ENCODE measurements around the gene CLASP1.
"Not testable (repeated sequence)": the region's sequence is repeated elsewhere in the genome, so short reads cannot be mapped to it uniquely, and the experiment has no call there.

Gene CLASP1

GRCh38 chr2:121297866-121298265, 351.4 kb downstream of the CLASP1 start:
- in situ Hi-C loops (cut with MboI; ENCODE audit: low sequenced_read_pairs), result not testable (repeated sequence)

GRCh38 chr2:121297217-121297830, 351.9 kb downstream of the CLASP1 start:
- in situ Hi-C loops (cut with MboI; ENCODE audit: low sequenced_read_pairs), result no loop called here

- in situ Hi-C loops (cut with MboI; ENCODE audit: low sequenced_read_pairs), result no loop called here
Measured at GRCh38 chr2:121295911-121296650, 353.2 kb downstream of the CLASP1 start.

- in situ Hi-C loops (cut with MboI; ENCODE audit: low sequenced_read_pairs), result no loop called here
Measured at GRCh38 chr2:121294881-121295840, 354.1 kb downstream of the CLASP1 start.

GRCh38 chr2:121293450-121294325, 355.6 kb downstream of the CLASP1 start:
- in situ Hi-C loops (cut with MboI; ENCODE audit: low sequenced_read_pairs), result no loop called here

GRCh38 chr2:121291251-121291580, 358.0 kb downstream of the CLASP1 start:
- in situ Hi-C loops (cut with MboI; ENCODE audit: low sequenced_read_pairs), result no loop called here

- in situ Hi-C loops (cut with MboI; ENCODE audit: low sequenced_read_pairs), result no loop called here
Measured at GRCh38 chr2:121289271-121289670, 360.0 kb downstream of the CLASP1 start.

- in situ Hi-C loops (cut with MboI; ENCODE audit: low sequenced_read_pairs), result no loop called here
Measured at GRCh38 chr2:121288454-121289231, 360.6 kb downstream of the CLASP1 start.

- in situ Hi-C loops (cut with MboI; ENCODE audit: low sequenced_read_pairs), result no loop called here
Measured at GRCh38 chr2:121287956-121288355, 361.3 kb downstream of the CLASP1 start.
